Measurements from ENCODE around the gene NLK.

NLK gene

GRCh38 chr17:28053044-28053670 lies 10.7 kb downstream of the NLK start:
- Histone ChIP-seq H3K27ac (no peak overlapping the region), H3K9me3 (no peaks in the 10 kb centered on the region), H3K4me3 (ENCODE audit: low read depth in 1 of 2, low read length in 1 of 2) (no peak overlapping the region), H3K27me3 (no peaks in the 10 kb centered on the region), H3K4me1 (ENCODE audit: control insufficient read depth in 1 of 2, insufficient read depth in 1 of 2, low read depth in 1 of 2, low read length in 1 of 2) (peaks cover 13 to 17% of the 10 kb centered on the region in 2 experiments), H3K36me3 (no peaks in the 10 kb centered on the region)
- TF ChIP-seq, protein P1, sequence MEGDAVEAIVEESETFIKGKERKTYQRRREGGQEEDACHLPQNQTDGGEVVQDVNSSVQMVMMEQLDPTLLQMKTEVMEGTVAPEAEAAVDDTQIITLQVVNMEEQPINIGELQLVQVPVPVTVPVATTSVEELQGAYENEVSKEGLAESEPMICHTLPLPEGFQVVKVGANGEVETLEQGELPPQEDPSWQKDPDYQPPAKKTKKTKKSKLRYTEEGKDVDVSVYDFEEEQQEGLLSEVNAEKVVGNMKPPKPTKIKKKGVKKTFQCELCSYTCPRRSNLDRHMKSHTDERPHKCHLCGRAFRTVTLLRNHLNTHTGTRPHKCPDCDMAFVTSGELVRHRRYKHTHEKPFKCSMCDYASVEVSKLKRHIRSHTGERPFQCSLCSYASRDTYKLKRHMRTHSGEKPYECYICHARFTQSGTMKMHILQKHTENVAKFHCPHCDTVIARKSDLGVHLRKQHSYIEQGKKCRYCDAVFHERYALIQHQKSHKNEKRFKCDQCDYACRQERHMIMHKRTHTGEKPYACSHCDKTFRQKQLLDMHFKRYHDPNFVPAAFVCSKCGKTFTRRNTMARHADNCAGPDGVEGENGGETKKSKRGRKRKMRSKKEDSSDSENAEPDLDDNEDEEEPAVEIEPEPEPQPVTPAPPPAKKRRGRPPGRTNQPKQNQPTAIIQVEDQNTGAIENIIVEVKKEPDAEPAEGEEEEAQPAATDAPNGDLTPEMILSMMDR (IDR thresholded peaks at IDR 0.05), result no peak

DNA sequence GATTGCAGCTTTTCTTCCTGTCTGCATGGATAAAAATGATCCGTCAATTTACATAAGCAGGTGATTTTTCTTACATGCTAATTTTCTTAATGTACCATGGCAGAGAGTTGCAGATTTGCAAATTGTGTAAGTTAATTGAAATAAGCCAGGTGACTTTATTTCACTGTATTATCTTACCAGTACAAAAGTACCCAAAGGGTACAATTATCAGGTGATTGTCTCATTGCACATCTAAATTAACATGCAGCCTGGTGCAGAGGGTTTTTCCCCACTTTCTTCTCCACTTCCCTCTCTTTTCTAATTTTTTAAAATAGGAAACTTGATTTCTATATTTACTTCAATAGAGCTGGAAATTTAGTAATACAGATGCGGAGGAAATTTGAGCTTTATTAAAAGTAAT lies 11.2 kb downstream of the NLK start:
- Histone ChIP-seq H3K9me3 (no peaks in the 10 kb centered on the region), H3K36me3 (no peaks in the 10 kb centered on the region), H3K27me3 (no peaks in the 10 kb centered on the region), H3K4me3 (ENCODE audit: low read depth in 1 of 2, low read length in 1 of 2) (no peak overlapping the region), H3K27ac (no peak overlapping the region), H3K4me1 (ENCODE audit: control insufficient read depth in 1 of 2, insufficient read depth in 1 of 2, low read depth in 1 of 2, low read length in 1 of 2) (peaks cover 18 to 22% of the 10 kb centered on the region in 2 experiments)
- TF ChIP-seq, protein P1 (IDR thresholded peaks at IDR 0.05), result no peak

DNA sequence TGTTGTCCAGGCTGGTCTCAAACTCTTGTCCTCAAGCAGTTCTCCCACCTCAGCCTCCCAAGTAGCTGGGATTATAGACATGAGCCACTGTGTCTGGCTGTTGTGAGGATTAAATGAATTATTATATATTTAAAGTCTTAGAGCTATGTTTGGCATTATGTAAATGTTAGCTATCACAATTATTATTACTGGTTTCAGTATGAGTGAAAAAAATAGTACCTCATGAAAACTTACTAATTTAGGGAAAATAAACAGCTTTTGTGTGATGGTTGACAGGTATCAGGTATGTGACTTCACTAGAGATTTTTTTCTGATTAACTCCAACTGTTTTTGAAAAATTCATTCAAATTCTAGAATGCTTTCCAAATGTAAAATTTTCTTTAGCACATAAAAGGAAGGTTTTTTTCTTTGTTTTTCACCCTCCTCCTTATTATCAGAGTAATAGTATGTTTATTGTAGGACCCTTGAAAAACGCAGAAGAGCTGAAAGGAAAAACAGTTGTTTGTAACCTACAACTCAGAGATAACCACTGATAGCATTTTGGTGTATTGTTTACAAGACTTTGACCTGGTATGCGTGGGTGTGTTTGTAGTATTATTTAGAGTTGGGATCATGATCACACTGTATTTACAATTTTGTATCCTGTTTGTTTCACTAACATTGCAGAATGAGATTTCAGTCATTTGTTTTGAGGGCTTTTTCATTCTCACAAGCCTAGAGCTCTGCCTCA lies 13.2 kb downstream of the NLK start:
- no peaks in the 10 kb centered on the region for H3K36me3 ChIP-seq
- no peaks in the 10 kb centered on the region for H3K27me3 ChIP-seq
- H3K4me1 ChIP-seq (ENCODE audit: control insufficient read depth in 1 of 2, insufficient read depth in 1 of 2, low read depth in 1 of 2, low read length in 1 of 2), result peaks cover 25 to 26% of the 10 kb centered on the region in 2 experiments
- H3K4me3 ChIP-seq (ENCODE audit: low read depth in 1 of 2, low read length in 1 of 2), result no peak overlapping the region
- no peaks in the 10 kb centered on the region for H3K9me3 ChIP-seq
- TF ChIP-seq, protein P1 (IDR thresholded peaks at IDR 0.05), result no peak
- H3K27ac ChIP-seq, result peak overlapping the region; percentile 30

GRCh38 chr17:28056276-28056620 lies 13.8 kb downstream of the NLK start:
- Histone ChIP-seq H3K4me3 (ENCODE audit: low read depth in 1 of 2, low read length in 1 of 2) (no peak overlapping the region), H3K27me3 (no peaks in the 10 kb centered on the region)
- TF ChIP-seq, protein P1 (IDR thresholded peaks at IDR 0.05), result no peak

DNA sequence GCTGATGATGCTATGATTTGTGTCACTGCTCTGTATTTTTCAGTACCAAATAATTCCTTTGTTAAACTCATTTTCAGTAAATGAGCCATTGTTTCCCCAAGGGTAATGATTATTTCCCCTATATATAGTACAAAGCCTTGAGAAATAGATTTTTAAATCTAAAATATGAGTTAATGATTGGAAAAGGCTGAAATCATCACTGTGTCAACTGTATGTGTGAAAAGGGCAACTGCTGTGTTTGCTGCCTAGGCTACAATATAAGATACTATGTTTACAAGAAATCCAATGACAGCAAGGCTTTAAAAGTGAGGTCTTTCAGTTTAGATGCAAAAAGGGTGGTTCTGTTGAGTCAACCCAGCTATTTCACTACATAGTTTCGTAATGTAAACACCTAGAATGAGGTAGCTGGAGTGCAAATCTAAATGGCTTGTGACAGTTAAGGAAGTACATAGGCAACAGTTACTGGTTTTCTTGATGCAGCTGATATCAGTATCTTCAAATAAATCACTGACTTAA lies 15.3 kb downstream of the NLK start:
- Histone ChIP-seq H3K4me1 (ENCODE audit: control insufficient read depth in 1 of 2, insufficient read depth in 1 of 2, low read depth in 1 of 2, low read length in 1 of 2) (peaks cover 25 to 26% of the 10 kb centered on the region in 2 experiments), H3K4me3 (ENCODE audit: low read depth in 1 of 2, low read length in 1 of 2) (peak overlapping the region in 1 of 2 experiments; percentile 15), H3K27me3 (no peaks in the 10 kb centered on the region), H3K27ac (peak overlapping the region; percentile 88), H3K9me3 (no peaks in the 10 kb centered on the region), H3K36me3 (no peaks in the 10 kb centered on the region)
- TF ChIP-seq, protein P1 (IDR thresholded peaks at IDR 0.05), result no peak

More at GRCh38 chr17:28056276-28056620, 13.8 kb downstream of the NLK start:
- Histone ChIP-seq H3K27ac (peak overlapping the region; percentile 30), H3K36me3 (no peaks in the 10 kb centered on the region), H3K4me1 (ENCODE audit: control insufficient read depth in 1 of 2, insufficient read depth in 1 of 2, low read depth in 1 of 2, low read length in 1 of 2) (peaks cover 25 to 26% of the 10 kb centered on the region in 2 experiments), H3K9me3 (no peaks in the 10 kb centered on the region)
